ENCODE data around the gene TACC2. TPM values are rescaled to one million over a fixed set of nuclear protein-coding genes. Genes with fewer than 3 reads are reported as not detected.

The TACC2 gene
- total and polyA plus RNA-seq, 9 of the 15 experiments (the other 6 are each of a cell fraction or from before 2014, with no cell fraction given), result under 0.01 to 0.35 (median 0.03) TPM; not detected in 6

DNA sequence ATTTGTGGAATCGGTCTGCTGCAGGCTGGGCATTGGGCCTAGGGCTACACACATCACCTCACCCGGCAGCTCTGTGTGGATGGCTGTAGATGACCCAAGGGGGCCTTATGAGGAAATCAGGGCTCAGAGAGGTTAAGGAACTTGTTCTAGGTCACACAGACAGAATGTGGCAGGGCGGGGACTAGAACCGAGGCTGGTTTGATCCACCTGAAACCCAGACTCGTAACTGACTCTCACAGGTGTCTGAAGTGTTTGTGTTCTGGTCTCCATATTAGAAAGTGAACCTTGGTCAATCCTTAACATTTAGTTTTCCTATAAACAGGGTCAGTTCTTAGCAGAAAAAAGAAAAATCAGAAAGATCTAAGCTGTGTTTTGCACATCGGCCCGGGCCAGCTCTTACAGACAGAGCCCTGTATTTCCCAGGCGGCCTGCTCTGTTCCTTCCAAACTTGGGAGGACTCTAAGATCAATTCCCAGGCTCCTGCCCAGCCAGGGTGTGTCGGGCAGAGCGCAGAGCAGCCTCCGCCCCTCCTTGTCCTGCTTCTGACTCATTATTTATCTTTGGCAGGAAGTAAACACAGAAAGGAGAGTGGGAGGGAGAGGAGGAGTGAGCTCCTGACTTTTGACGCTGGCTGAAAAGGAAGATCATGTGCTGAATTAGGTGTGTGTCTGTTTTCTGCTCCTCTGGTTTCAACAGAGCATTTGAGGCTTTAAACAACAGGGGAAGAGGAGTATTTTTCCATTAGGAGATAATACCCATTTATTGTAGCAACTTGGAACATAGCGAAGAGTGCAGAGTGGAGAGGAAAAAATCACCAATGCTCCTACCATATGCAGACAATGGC is 74.1 kb downstream of the TACC2 start (continued):
- TF ChIP-seq, protein P1, sequence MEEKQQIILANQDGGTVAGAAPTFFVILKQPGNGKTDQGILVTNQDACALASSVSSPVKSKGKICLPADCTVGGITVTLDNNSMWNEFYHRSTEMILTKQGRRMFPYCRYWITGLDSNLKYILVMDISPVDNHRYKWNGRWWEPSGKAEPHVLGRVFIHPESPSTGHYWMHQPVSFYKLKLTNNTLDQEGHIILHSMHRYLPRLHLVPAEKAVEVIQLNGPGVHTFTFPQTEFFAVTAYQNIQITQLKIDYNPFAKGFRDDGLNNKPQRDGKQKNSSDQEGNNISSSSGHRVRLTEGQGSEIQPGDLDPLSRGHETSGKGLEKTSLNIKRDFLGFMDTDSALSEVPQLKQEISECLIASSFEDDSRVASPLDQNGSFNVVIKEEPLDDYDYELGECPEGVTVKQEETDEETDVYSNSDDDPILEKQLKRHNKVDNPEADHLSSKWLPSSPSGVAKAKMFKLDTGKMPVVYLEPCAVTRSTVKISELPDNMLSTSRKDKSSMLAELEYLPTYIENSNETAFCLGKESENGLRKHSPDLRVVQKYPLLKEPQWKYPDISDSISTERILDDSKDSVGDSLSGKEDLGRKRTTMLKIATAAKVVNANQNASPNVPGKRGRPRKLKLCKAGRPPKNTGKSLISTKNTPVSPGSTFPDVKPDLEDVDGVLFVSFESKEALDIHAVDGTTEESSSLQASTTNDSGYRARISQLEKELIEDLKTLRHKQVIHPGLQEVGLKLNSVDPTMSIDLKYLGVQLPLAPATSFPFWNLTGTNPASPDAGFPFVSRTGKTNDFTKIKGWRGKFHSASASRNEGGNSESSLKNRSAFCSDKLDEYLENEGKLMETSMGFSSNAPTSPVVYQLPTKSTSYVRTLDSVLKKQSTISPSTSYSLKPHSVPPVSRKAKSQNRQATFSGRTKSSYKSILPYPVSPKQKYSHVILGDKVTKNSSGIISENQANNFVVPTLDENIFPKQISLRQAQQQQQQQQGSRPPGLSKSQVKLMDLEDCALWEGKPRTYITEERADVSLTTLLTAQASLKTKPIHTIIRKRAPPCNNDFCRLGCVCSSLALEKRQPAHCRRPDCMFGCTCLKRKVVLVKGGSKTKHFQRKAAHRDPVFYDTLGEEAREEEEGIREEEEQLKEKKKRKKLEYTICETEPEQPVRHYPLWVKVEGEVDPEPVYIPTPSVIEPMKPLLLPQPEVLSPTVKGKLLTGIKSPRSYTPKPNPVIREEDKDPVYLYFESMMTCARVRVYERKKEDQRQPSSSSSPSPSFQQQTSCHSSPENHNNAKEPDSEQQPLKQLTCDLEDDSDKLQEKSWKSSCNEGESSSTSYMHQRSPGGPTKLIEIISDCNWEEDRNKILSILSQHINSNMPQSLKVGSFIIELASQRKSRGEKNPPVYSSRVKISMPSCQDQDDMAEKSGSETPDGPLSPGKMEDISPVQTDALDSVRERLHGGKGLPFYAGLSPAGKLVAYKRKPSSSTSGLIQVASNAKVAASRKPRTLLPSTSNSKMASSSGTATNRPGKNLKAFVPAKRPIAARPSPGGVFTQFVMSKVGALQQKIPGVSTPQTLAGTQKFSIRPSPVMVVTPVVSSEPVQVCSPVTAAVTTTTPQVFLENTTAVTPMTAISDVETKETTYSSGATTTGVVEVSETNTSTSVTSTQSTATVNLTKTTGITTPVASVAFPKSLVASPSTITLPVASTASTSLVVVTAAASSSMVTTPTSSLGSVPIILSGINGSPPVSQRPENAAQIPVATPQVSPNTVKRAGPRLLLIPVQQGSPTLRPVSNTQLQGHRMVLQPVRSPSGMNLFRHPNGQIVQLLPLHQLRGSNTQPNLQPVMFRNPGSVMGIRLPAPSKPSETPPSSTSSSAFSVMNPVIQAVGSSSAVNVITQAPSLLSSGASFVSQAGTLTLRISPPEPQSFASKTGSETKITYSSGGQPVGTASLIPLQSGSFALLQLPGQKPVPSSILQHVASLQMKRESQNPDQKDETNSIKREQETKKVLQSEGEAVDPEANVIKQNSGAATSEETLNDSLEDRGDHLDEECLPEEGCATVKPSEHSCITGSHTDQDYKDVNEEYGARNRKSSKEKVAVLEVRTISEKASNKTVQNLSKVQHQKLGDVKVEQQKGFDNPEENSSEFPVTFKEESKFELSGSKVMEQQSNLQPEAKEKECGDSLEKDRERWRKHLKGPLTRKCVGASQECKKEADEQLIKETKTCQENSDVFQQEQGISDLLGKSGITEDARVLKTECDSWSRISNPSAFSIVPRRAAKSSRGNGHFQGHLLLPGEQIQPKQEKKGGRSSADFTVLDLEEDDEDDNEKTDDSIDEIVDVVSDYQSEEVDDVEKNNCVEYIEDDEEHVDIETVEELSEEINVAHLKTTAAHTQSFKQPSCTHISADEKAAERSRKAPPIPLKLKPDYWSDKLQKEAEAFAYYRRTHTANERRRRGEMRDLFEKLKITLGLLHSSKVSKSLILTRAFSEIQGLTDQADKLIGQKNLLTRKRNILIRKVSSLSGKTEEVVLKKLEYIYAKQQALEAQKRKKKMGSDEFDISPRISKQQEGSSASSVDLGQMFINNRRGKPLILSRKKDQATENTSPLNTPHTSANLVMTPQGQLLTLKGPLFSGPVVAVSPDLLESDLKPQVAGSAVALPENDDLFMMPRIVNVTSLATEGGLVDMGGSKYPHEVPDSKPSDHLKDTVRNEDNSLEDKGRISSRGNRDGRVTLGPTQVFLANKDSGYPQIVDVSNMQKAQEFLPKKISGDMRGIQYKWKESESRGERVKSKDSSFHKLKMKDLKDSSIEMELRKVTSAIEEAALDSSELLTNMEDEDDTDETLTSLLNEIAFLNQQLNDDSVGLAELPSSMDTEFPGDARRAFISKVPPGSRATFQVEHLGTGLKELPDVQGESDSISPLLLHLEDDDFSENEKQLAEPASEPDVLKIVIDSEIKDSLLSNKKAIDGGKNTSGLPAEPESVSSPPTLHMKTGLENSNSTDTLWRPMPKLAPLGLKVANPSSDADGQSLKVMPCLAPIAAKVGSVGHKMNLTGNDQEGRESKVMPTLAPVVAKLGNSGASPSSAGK (IDR thresholded peaks at IDR 0.05), result peak; percentile 71
- TF ChIP-seq, protein P2, sequence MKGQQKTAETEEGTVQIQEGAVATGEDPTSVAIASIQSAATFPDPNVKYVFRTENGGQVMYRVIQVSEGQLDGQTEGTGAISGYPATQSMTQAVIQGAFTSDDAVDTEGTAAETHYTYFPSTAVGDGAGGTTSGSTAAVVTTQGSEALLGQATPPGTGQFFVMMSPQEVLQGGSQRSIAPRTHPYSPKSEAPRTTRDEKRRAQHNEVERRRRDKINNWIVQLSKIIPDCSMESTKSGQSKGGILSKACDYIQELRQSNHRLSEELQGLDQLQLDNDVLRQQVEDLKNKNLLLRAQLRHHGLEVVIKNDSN (CRISPR knock-in tag; IDR thresholded peaks at IDR 0.05), result peak; percentile 15; the same call in 1 of the 2 replicates
